GM23248 (cell line): ENCODE results near the gene DENND1A. TPM values are rescaled to one million over a fixed set of nuclear protein-coding genes. Genes with fewer than 3 reads are reported as not detected.

Source experiments
- DNase-seq: peaks from one replicate; pipeline ENCODE4 v3.0.0-alpha.2; 2015
- H2AFZ ChIP-seq: fragments of 200-600 bp; sonication (generic); 2 replicates; pipeline ENCODE4 v1.6.1; 2016; ENCODE audit warnings: antibody characterized with exemption
- H3F3A ChIP-seq: fragments of 200-600 bp; sonication (generic); 2 replicates; pipeline ENCODE4 v1.6.1; 2016; ENCODE audit warnings: mild to moderate bottlenecking, antibody characterized with exemption, mixed run types; ENCODE audit not compliant: insufficient read depth
- H3K27ac ChIP-seq: fragments of 200-600 bp; sonication (generic); 2 replicates; pipeline ENCODE4 v1.5.1; 2016; ENCODE audit warnings: mild to moderate bottlenecking
- H3K27me3 ChIP-seq: fragments of 200-600 bp; sonication (generic); replicated peaks from 2 replicates; pipeline ENCODE4 v1.6.1; 2016; ENCODE audit warnings: mild to moderate bottlenecking; ENCODE audit not compliant: insufficient read depth
- H3K36me3 ChIP-seq: fragments of 200-600 bp; sonication (generic); 2 replicates; pipeline ENCODE4 v1.6.1; 2016; ENCODE audit warnings: low read depth, mild to moderate bottlenecking
- H3K4me1 ChIP-seq: fragments of 200-600 bp; sonication (generic); 2 replicates; pipeline ENCODE4 v1.6.1; 2016; ENCODE audit warnings: mild to moderate bottlenecking; ENCODE audit not compliant: insufficient read depth
- H3K4me2 ChIP-seq: fragments of 200-600 bp; sonication (generic); one replicate; pipeline ENCODE4 v1.6.1; 2016; ENCODE audit warnings: mild to moderate bottlenecking; ENCODE audit not compliant: unreplicated experiment
- H3K4me3 ChIP-seq: fragments of 200-600 bp; sonication (generic); 2 replicates; pipeline ENCODE4 v1.5.1; 2016; ENCODE audit warnings: mild to moderate bottlenecking
- H3K79me2 ChIP-seq: fragments of 200-600 bp; sonication (generic); 2 replicates; pipeline ENCODE4 v1.6.1; 2016; ENCODE audit warnings: mild to moderate bottlenecking; ENCODE audit not compliant: insufficient read depth
- H3K9ac ChIP-seq: fragments of 200-600 bp; sonication (generic); 2 replicates; pipeline ENCODE4 v1.6.1; 2016; ENCODE audit warnings: mild to moderate bottlenecking
- H3K9me2 ChIP-seq: fragments of 200-600 bp; sonication (generic); 2 replicates; pipeline ENCODE4 v1.6.1; 2016; ENCODE audit warnings: mixed run types, mild to moderate bottlenecking, moderate library complexity; ENCODE audit not compliant: insufficient read depth
- H3K9me3 ChIP-seq: fragments of 200-600 bp; sonication (generic); one replicate; pipeline ENCODE4 v1.6.1; 2017; ENCODE audit warnings: low read depth
- H4K20me1 ChIP-seq: fragments of 200-600 bp; sonication (generic); 2 replicates; pipeline ENCODE4 v1.6.0; 2016; ENCODE audit not compliant: insufficient read depth
- EZH2 ChIP-seq: fragments of 200-600 bp; sonication (generic); IDR thresholded peaks from 2 replicates; pipeline ENCODE4 v1.6.1; 2018; ENCODE audit warnings: antibody characterized with exemption, mild to moderate bottlenecking; ENCODE audit not compliant: insufficient read depth, poor library complexity, severe bottlenecking
- EZH2phosphoT487 ChIP-seq: fragments of 200-600 bp; sonication (generic); IDR thresholded peaks from 2 replicates; pipeline ENCODE4 v1.6.1; 2018; ENCODE audit warnings: antibody characterized with exemption, moderate library complexity, mild to moderate bottlenecking, low read depth; ENCODE audit not compliant: insufficient read depth
- WGBS, 2 experiments: methylation state at CpG; one replicate each; pipeline ENCODE4 v1.1.6; 2015 to 2017; ENCODE audit warnings: low lambda C conversion rate in 2 of 2, low coverage in 1 of 2; ENCODE audit errors: missing lambda C conversion rate in 2 of 2; 5-methylcytosine and 5-hydroxymethylcytosine counted together
- in situ Hi-C: fragments of 300-500 bp; cut with MboI; formaldehyde crosslinking; loops from 2 replicates; pipeline ENCODE4 v1.15.0; 2020
- polyA plus RNA-seq: library from polyadenylated mRNA; unstranded; fragments of >200 nt; fragmentation: Nextera tagmentation; extraction: Ambion mirVana; gene quantifications from 2 replicates; pipeline ENCODE4 v1.2.1, GENCODE V29; 2016
- total RNA-seq: library from RNA; depleted of rRNA; stranded (reverse); fragments of >200 nt; shearing (Covaris generic); gene quantifications from 2 replicates; pipeline ENCODE4 v1.2.3, GENCODE V29; 2014

The DENND1A gene
- total and polyA plus RNA-seq, 2 experiments from 2014 or later, result 13.2 to 16.4 TPM

- Histone ChIP-seq H3K4me3 (no peak overlapping the region), H3K4me1 (no peaks in the 10 kb centered on the region), H3K36me3 (no peaks in the 10 kb centered on the region), H4K20me1 (no peaks in the 10 kb centered on the region), H3K27me3 (no peaks in the 10 kb centered on the region), H3K79me2 (no peaks in the 10 kb centered on the region), H2AFZ (no peak overlapping the region), H3K4me2 (no peak overlapping the region), H3K9me2 (no peaks in the 10 kb centered on the region), H3K9ac (no peak overlapping the region), H3F3A (no peaks in the 10 kb centered on the region), H3K9me3 (no peaks in the 10 kb centered on the region), H3K27ac (no peak overlapping the region)
- in situ Hi-C loops, result no loop called here
- no peak for DNase-seq
- TF ChIP-seq EZH2phosphoT487, result no peak
- no peak for TF ChIP-seq EZH2
- 95 to 96% methylated on average over 12 of the region's 12 CpGs for WGBS, 2 experiments
These were observed 479.7 kb downstream of the DENND1A start for GRCh38 chr9:123450098-123450770.

- Histone ChIP-seq H3K4me2 (no peak overlapping the region), H3K36me3 (no peaks in the 10 kb centered on the region), H4K20me1 (no peaks in the 10 kb centered on the region), H3K27ac (no peak overlapping the region), H3K79me2 (no peaks in the 10 kb centered on the region), H2AFZ (no peak overlapping the region), H3K9me2 (no peaks in the 10 kb centered on the region), H3K4me3 (no peak overlapping the region), H3F3A (no peaks in the 10 kb centered on the region), H3K9me3 (no peaks in the 10 kb centered on the region), H3K9ac (no peak overlapping the region), H3K27me3 (no peaks in the 10 kb centered on the region), H3K4me1 (no peaks in the 10 kb centered on the region)
- TF ChIP-seq EZH2phosphoT487 (no peak), EZH2 (no peak)
- in situ Hi-C loops, result no loop called here
- WGBS, 2 experiments, result 97 to 99% methylated on average over 9 of the region's 9 CpGs
- DNase-seq, result no peak
These were observed 481.8 kb downstream of the DENND1A start for GRCh38 chr9:123447934-123448646.

GRCh38 chr9:123445981-123446610 lies 483.8 kb downstream of the DENND1A start:
- Histone ChIP-seq H3K27ac (no peak overlapping the region), H3K9ac (no peak overlapping the region), H3K36me3 (no peaks in the 10 kb centered on the region), H3K79me2 (no peaks in the 10 kb centered on the region), H2AFZ (no peak overlapping the region), H3F3A (no peaks in the 10 kb centered on the region), H3K4me3 (no peak overlapping the region), H3K9me3 (no peaks in the 10 kb centered on the region), H3K27me3 (no peaks in the 10 kb centered on the region), H3K4me2 (no peak overlapping the region), H3K9me2 (no peaks in the 10 kb centered on the region), H4K20me1 (no peaks in the 10 kb centered on the region), H3K4me1 (no peaks in the 10 kb centered on the region)
- WGBS, 2 experiments, result 92 to 94% methylated on average over 10 of the region's 10 CpGs
- DNase-seq, result peak; percentile 19
- in situ Hi-C loops, result no loop called here
- TF ChIP-seq EZH2phosphoT487, result no peak
- no peak for TF ChIP-seq EZH2

GRCh38 chr9:123445116-123445515 lies 484.8 kb downstream of the DENND1A start:
- H3K9me3 ChIP-seq, result no peaks in the 10 kb centered on the region

More at GRCh38 chr9:123445116-123445515, 484.8 kb downstream of the DENND1A start:
- DNase-seq, result no peak
- Histone ChIP-seq H4K20me1 (no peaks in the 10 kb centered on the region), H3K36me3 (no peaks in the 10 kb centered on the region), H3K27ac (no peak overlapping the region), H3K4me2 (no peak overlapping the region), H2AFZ (no peak overlapping the region), H3F3A (no peaks in the 10 kb centered on the region), H3K27me3 (no peaks in the 10 kb centered on the region), H3K79me2 (no peaks in the 10 kb centered on the region), H3K4me1 (no peaks in the 10 kb centered on the region), H3K9ac (no peak overlapping the region), H3K4me3 (no peak overlapping the region), H3K9me2 (no peaks in the 10 kb centered on the region)
- in situ Hi-C loops, result no loop called here
- TF ChIP-seq EZH2, result no peak
- TF ChIP-seq EZH2phosphoT487, result no peak
- 94 to 97% methylated on average over 7 of the region's 7 CpGs for WGBS, 2 experiments
